AG04450 (cell line): ENCODE measurements around the gene MOGAT3. TPM values are rescaled to one million over a fixed set of nuclear protein-coding genes. Genes with fewer than 3 reads are reported as not detected.

ENCODE experiments used
- CTCF ChIA-PET: fragments of 300-600, 350-600 bp; formaldehyde crosslinking; extraction: SDS; loops from one replicate; lab custom pipeline; 2022; ENCODE audit warnings: antibody characterized with exemption, inconsistent platforms; lab: Charles Lee
- POLR2A ChIA-PET: fragments of 350-600 bp; formaldehyde crosslinking; extraction: SDS; loops from one replicate; lab custom pipeline; 2021; ENCODE audit warnings: antibody characterized with exemption, inconsistent platforms; lab: Yijun Ruan, JAX
- DNase-seq: peaks from one replicate; pipeline ENCODE4 v3.0.0-alpha.2; 2011; ENCODE audit warnings: low read depth, low spot score
- H3K27ac ChIP-seq: one replicate; pipeline ENCODE4 v1.5.1; 2012; ENCODE audit warnings: low read depth, low read length, control low read depth
- H3K27me3 ChIP-seq: one replicate; pipeline ENCODE4 v1.6.0; 2012; ENCODE audit warnings: low read length; ENCODE audit not compliant: control insufficient read depth, insufficient read depth
- H3K4me3 ChIP-seq: 2 replicates; pipeline ENCODE4 v1.5.1; 2011; ENCODE audit warnings: mild to moderate bottlenecking, low read depth, low read length, control low read depth
- H3K9me3 ChIP-seq: 2 replicates; pipeline ENCODE4 v1.5.1; 2012; ENCODE audit warnings: low read length; ENCODE audit not compliant: control insufficient read depth, insufficient read depth
- CTCF ChIP-seq: IDR thresholded peaks from 2 replicates; pipeline ENCODE4 v1.5.1; 2011; ENCODE audit warnings: low read depth, low read length, control low read depth, inconsistent platforms
- polyA plus RNA-seq: library from polyadenylated mRNA; depleted of rRNA; stranded (reverse); fragments of >200 nt; gene quantifications from 2 replicates; pipeline ENCODE4 v1.2.3, GENCODE V29; 2011

MOGAT3 gene
- polyA plus RNA-seq, 1 experiment = not detected

GRCh38 chr7:101237206-101238067 lies 36.6 kb upstream of the MOGAT3 start, which contains the start of gene CLDN15:
TSS of gene CLDN15 (minus strand) at chr7:101237802. CDS start at chr7:101237581, 221 bp downstream.
- POLR2A ChIA-PET = no interaction called here

GRCh38 chr7:101236292-101236835 lies 35.5 kb upstream of the MOGAT3 start:
- ChIA-PET POLR2A (no interaction called here), CTCF (interaction anchor here (1.0 to 1.1 kb wide), 2 partner anchors 47 to 92 kb away, joined by 3 read pairs; no protein-coding TSS in a partner anchor)
- H3K4me3 ChIP-seq = no peak overlapping the region
- no peaks in the 10 kb centered on the region for H3K27me3 ChIP-seq
- H3K9me3 ChIP-seq = no peaks in the 10 kb centered on the region
- no peak for DNase-seq
- no peak overlapping the region for H3K27ac ChIP-seq
- no peak for TF ChIP-seq CTCF

More at GRCh38 chr7:101237206-101238067, 36.6 kb upstream of the MOGAT3 start, which contains the start of gene CLDN15:
- TF ChIP-seq CTCF = no peak
- H3K9me3 ChIP-seq = no peaks in the 10 kb centered on the region
- CTCF ChIA-PET = interaction anchor here (1.1 kb wide), 1 partner anchor 93 kb away, joined by 3 read pairs; no protein-coding TSS in a partner anchor
- no peaks in the 10 kb centered on the region for H3K27me3 ChIP-seq
- DNase-seq = no peak
- no peak within 1 kb of the TSS for H3K4me3 ChIP-seq
- H3K27ac ChIP-seq = peak within 1 kb of the TSS; percentile 31

GRCh38 chr7:101235522-101235921 lies 34.7 kb upstream of the MOGAT3 start:
- Histone ChIP-seq H3K4me3 (no peak overlapping the region), H3K27me3 (no peaks in the 10 kb centered on the region), H3K27ac (no peak overlapping the region), H3K9me3 (no peaks in the 10 kb centered on the region)
- POLR2A ChIA-PET = no interaction called here
- DNase-seq = no peak
- CTCF ChIA-PET = interaction anchor here (1.0 to 1.1 kb wide), 4 partner anchors 8 to 48 kb away, joined by 3 to 5 read pairs (median 3); partner anchors contain the start of gene ZNHIT1
- no peak for TF ChIP-seq CTCF

GRCh38 chr7:101235050-101235449 lies 34.2 kb upstream of the MOGAT3 start:
- no peaks in the 10 kb centered on the region for H3K27me3 ChIP-seq
- CTCF ChIA-PET = interaction anchor here (0.7 to 1.1 kb wide), 5 partner anchors 8 to 48 kb away, joined by 3 to 5 read pairs (median 3); partner anchors contain the start of gene ZNHIT1
- H3K27ac ChIP-seq = no peak overlapping the region
- POLR2A ChIA-PET = interaction anchor here (0.6 kb wide), 2 partner anchors 9 to 76 kb away, joined by 3 to 5 read pairs; no protein-coding TSS in a partner anchor
- no peaks in the 10 kb centered on the region for H3K9me3 ChIP-seq
- TF ChIP-seq CTCF = peak; percentile 35; the same call in 1 of the 2 replicates
- H3K4me3 ChIP-seq = no peak overlapping the region
- no peak for DNase-seq
